SK-N-SH (cell line): Measurements from ENCODE around the gene NUDT14.

ENCODE experiments used
- ELF1 ChIP-seq: IDR thresholded peaks from 2 replicates; pipeline ENCODE4 v1.4.0; 2012
- EP300 ChIP-seq, 2 experiments: IDR thresholded peaks; 2 replicates each; pipeline versions ENCODE4 v1.4.0 to v1.6.1; 2012; ENCODE audit warnings: borderline replicate concordance in 1 of 2, low read depth in 1 of 2, low read length in 1 of 2
- MXI1 ChIP-seq: IDR thresholded peaks from 2 replicates; pipeline ENCODE4 v1.6.1; 2012; ENCODE audit warnings: mild to moderate bottlenecking, low read depth, low read length, improper control_type of control experiment
- NFIC ChIP-seq: IDR thresholded peaks from 2 replicates; pipeline ENCODE4 v1.4.0; 2012; ENCODE audit warnings: borderline replicate concordance
- RAD21 ChIP-seq: IDR thresholded peaks from 2 replicates; pipeline ENCODE4 v1.6.1; 2012; ENCODE audit warnings: mild to moderate bottlenecking, low read length
- RCOR1 ChIP-seq: fragments of 150-350 bp; IDR thresholded peaks from 2 replicates; pipeline ENCODE4 v1.6.1; 2017; ENCODE audit warnings: antibody characterized with exemption, low read length
- TAF1 ChIP-seq: IDR thresholded peaks from 2 replicates; pipeline ENCODE4 v1.6.1; 2012; ENCODE audit warnings: low read depth, mild to moderate bottlenecking, low read length, moderate library complexity, borderline replicate concordance
- TF ChIP-seq, protein P1 (sequence below): fragments of 200-600 bp; sonication (generic); IDR thresholded peaks from 2 replicates; pipeline ENCODE4 v1.6.1; 2017; ENCODE audit warnings: antibody characterized with exemption, mild to moderate bottlenecking, moderate library complexity
- TF ChIP-seq, protein P2 (sequence below): IDR thresholded peaks from 2 replicates; pipeline ENCODE4 v1.6.1; 2012; ENCODE audit warnings: mild to moderate bottlenecking, low read depth, low read length, moderate library complexity

DNA sequence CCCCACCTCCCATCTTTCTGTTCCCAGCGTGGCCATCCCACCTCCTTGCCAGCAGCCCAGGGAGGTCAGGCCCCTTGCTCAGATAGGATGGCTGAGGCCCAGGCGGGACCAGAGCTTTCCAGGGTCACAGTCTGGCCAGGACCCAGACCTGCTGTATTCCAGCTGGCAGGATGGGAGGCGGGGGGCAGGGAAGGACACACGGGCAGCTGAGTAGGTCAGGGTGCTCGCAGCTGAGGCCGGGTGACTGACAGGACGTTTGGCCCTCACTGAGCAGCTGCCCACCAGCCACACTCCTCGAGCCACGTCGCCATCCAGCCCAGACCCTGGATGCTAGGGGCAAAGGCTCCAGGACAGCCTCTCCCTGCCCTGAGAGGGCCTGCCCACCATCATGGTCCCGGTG lies 4.0 kb downstream of the NUDT14 start:
- TF ChIP-seq NFIC = no peak
- TF ChIP-seq ELF1 = no peak
- TF ChIP-seq, protein P1, sequence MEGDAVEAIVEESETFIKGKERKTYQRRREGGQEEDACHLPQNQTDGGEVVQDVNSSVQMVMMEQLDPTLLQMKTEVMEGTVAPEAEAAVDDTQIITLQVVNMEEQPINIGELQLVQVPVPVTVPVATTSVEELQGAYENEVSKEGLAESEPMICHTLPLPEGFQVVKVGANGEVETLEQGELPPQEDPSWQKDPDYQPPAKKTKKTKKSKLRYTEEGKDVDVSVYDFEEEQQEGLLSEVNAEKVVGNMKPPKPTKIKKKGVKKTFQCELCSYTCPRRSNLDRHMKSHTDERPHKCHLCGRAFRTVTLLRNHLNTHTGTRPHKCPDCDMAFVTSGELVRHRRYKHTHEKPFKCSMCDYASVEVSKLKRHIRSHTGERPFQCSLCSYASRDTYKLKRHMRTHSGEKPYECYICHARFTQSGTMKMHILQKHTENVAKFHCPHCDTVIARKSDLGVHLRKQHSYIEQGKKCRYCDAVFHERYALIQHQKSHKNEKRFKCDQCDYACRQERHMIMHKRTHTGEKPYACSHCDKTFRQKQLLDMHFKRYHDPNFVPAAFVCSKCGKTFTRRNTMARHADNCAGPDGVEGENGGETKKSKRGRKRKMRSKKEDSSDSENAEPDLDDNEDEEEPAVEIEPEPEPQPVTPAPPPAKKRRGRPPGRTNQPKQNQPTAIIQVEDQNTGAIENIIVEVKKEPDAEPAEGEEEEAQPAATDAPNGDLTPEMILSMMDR = no peak
- no peak for TF ChIP-seq RAD21
- no peak for TF ChIP-seq EP300 (IDR thresholded peaks at IDR 0.05; ENCODE audit: borderline replicate concordance in 1 of 2, low read depth in 1 of 2, low read length in 1 of 2)
- TF ChIP-seq MXI1 = no peak
- TF ChIP-seq RCOR1 = no peak
- TF ChIP-seq TAF1 = no peak
- TF ChIP-seq, protein P2, sequence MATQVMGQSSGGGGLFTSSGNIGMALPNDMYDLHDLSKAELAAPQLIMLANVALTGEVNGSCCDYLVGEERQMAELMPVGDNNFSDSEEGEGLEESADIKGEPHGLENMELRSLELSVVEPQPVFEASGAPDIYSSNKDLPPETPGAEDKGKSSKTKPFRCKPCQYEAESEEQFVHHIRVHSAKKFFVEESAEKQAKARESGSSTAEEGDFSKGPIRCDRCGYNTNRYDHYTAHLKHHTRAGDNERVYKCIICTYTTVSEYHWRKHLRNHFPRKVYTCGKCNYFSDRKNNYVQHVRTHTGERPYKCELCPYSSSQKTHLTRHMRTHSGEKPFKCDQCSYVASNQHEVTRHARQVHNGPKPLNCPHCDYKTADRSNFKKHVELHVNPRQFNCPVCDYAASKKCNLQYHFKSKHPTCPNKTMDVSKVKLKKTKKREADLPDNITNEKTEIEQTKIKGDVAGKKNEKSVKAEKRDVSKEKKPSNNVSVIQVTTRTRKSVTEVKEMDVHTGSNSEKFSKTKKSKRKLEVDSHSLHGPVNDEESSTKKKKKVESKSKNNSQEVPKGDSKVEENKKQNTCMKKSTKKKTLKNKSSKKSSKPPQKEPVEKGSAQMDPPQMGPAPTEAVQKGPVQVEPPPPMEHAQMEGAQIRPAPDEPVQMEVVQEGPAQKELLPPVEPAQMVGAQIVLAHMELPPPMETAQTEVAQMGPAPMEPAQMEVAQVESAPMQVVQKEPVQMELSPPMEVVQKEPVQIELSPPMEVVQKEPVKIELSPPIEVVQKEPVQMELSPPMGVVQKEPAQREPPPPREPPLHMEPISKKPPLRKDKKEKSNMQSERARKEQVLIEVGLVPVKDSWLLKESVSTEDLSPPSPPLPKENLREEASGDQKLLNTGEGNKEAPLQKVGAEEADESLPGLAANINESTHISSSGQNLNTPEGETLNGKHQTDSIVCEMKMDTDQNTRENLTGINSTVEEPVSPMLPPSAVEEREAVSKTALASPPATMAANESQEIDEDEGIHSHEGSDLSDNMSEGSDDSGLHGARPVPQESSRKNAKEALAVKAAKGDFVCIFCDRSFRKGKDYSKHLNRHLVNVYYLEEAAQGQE = no peak
